Frontal cortex (tissue), 4 donors: Measurements from ENCODE around the gene GPR62. TPM values are rescaled to one million over a fixed set of nuclear protein-coding genes. Genes with fewer than 3 reads are reported as not detected.

Experiments
- DNase-seq, 2 donors: peaks; one replicate each; pipeline ENCODE4 v3.0.0; 2012; ENCODE audit warnings: low spot score in 2 of 2
- FAIRE-seq: peaks from 2 replicates; lab custom pipeline; 2012; peaks lifted over from hg19 to GRCh38; lab: Jason Lieb, UNC
- small RNA-seq: library from RNA; depleted of rRNA; stranded (forward); fragments of <200 nt; gene quantifications from one replicate; pipeline ENCODE3, GENCODE V24; 2014
- total RNA-seq: library from RNA; depleted of rRNA; stranded (reverse); fragments of >200 nt; gene quantifications from one replicate; pipeline ENCODE4 v1.2.3, GENCODE V29; 2014
- donor health status: control.
- donor health status: control.
- donor health status: control.

Gene GPR62
- total RNA-seq, 1 donor from 2014 or later, result 0.41 TPM

DNA sequence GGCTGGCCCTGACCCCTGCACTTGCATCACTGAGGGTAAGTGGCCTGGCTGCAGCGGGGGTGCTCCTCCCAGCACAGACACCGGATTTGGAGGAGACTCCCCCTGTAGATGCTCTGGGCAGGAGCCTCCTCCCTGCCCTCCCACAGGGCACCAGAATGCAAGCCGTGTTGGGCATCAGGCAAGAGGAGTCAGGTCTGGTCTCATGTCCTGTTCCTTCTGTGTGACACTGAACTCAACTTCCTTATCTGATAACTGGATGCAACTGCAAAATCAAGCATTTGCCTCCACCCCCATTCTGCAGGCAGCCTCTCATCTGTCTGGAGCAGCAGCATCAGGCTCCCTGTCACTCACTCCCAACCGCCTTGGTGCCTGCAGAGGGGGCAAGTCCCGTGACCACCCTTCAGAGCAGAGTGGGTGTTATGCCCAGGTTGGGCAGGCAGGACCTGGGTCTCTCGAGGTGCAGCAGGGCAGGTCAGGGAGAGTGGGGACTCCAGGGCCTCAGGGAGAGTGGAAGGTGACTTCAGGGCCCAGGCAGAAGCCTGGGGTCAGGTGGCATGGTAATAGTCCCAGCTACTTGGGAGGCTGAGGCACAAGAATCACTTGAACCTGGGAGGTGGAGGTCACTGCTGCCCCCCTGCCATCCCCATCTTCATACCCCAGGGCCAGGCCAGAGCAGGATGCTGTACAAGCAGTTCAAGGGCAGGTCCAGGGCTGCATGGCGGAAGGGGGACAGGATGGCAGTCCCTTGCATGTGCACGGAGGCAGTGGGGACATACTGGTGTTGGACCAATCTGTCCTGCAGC is 51.0 kb downstream of the GPR62 start:
- no peak for DNase-seq
- FAIRE-seq, result no peak

DNA sequence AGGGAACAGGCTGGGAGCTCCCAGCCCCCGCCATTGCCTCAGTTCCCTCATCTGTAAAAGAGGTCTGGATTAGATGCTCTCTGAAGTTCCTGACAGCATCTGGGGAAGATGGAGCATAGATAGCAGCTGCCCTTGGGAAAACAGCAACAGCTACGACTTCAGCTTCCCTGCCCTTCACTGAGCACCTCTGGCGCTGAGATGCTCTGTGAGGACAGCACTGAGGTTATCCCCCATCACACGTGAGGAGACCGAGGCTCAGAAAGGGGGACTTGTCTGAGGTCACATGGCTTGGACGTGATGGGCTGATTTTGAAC is 51.6 kb downstream of the GPR62 start:
- DNase-seq (no peak), FAIRE-seq (no peak)

Small RNA genes lying within 50 kb of the gene (small RNA-seq; reads per million reads assigned to genes)
- not detected for gene AC115284.1

Other genes starting within 250 kb of the GPR62 start
- 6.5 TPM for gene GRM2, start 248.3 kb upstream of the GPR62 start, total RNA-seq
- gene IQCF6, start 176.1 kb upstream of the GPR62 start, total RNA-seq, result not detected
- gene IQCF2, start 93.8 kb upstream of the GPR62 start, total RNA-seq, result not detected
- gene IQCF5, start 79.8 kb upstream of the GPR62 start, total RNA-seq, result not detected
- not detected for gene IQCF1, start 52.0 kb upstream of the GPR62 start, total RNA-seq
- gene RRP9, start 13.5 kb upstream of the GPR62 start, total RNA-seq, result 20.8 TPM
- gene PARP3, start 13.0 kb upstream of the GPR62 start, total RNA-seq, result 3.3 TPM
- gene PCBP4, start 12.1 kb downstream of the GPR62 start, total RNA-seq, result 45.7 TPM
- 1.6 TPM for gene ABHD14B, start 18.7 kb downstream of the GPR62 start, total RNA-seq
- gene ABHD14A, start 19.7 kb downstream of the GPR62 start, total RNA-seq, result 22.8 TPM
- gene ACY1, start 28.2 kb downstream of the GPR62 start, total RNA-seq, result 3.3 TPM
- gene RPL29, start 40.5 kb downstream of the GPR62 start, total RNA-seq, result 852 TPM
- gene DUSP7, start 101.2 kb downstream of the GPR62 start, total RNA-seq, result 8.6 TPM
- 2.4 TPM for gene POC1A, start 199.0 kb downstream of the GPR62 start, total RNA-seq
- gene ALAS1, start 242.8 kb downstream of the GPR62 start, total RNA-seq, result 51.4 TPM